Right lobe of liver (tissue), 4 donors: ENCODE data around the gene MLANA.

Experiments
- CTCF ChIP-seq, 4 donors: fragments of 200-600 bp in 3 of 4; fragments of 450-650 bp in 1 of 4; IDR thresholded peaks; one replicate each; pipeline versions ENCODE4 v1.5.1 to v1.8.0; 2016 to 2022; ENCODE audit warnings: antibody characterized with exemption in 4 of 4, mild to moderate bottlenecking in 2 of 4
- POLR2A ChIP-seq: fragments of 450-650 bp; IDR thresholded peaks from one replicate; pipeline ENCODE4 v1.6.1; 2017; ENCODE audit warnings: antibody characterized with exemption, mild to moderate bottlenecking
- donor health status: DM: no; HTN: no; CAD: no.
- donor health status: DM: no; HTN: no; CAD: no.
- donor health status: DM: no; HTN: yes; CAD: no.

GRCh38 chr9:5858833-5859232 is 31.9 kb upstream of the MLANA start:
- TF ChIP-seq CTCF (IDR thresholded peaks at IDR 0.05) (no peak), POLR2A (no peak)
